ENCODE data around the gene MRPS2.
"Not testable (repeated sequence)": the region's sequence is repeated elsewhere in the genome, so short reads cannot be mapped to it uniquely, and the experiment has no call there.

The MRPS2 gene

GRCh38 chr9:135516132-135516860, 15.8 kb downstream of the MRPS2 start:
- no peak for DNase-seq

DNA sequence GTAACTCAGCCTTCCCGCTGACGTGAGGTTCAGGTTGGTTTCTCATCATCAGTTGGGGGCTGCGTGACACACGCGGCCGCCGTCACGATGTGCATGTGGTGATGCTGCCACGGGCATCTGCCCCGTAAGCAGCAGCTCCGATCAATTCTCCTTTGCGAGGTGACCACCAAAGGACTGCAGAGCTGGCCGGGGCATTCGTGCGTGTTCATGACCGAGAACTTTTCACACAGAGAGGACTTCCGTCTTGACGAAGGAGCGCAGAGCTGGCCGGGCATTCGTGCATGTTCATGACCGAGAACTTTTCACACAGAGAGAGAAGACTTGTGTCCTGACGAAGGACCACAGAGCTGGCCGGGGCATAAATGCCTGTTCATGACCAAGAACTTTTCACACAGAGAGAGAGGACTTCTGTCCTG, 16.9 kb downstream of the MRPS2 start:
- no peak for DNase-seq

DNA sequence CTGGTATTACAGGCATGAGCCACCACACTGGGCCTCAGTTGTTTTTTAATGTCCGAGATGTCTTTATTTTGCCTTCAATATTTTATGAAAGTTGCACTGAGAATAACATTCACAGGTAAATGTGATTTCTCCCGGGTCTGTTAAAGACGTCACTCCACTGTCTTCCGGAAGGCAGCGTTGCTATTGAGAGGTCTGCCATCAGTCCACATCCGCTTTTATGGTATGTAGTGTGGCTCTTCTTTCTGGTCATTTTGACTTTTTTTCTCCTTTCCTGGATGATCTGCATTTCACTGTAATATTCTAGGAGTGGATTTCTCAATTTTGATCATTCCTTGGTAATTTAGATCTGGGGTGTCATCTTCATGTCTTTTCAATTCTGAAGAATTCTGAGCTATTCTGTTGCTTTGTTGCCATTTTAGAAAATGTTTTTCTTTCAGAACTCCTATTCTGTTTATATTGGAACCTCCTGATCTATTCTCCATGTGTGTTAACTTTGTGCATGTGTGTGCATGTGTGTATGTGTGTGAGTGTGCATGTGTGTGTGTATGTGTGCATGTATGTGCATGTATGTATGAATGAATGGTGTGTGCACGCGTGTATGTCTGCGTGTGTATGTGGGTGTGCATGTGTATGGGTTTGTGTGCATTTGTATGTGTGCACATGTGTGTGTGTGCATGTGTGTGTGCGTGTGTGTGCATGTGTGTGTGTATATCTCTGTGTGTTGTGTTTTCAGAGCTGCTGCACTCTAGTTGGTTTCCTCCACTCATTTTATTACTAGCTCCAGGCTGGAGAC, 18.9 kb downstream of the MRPS2 start:
- no peak for DNase-seq

DNA sequence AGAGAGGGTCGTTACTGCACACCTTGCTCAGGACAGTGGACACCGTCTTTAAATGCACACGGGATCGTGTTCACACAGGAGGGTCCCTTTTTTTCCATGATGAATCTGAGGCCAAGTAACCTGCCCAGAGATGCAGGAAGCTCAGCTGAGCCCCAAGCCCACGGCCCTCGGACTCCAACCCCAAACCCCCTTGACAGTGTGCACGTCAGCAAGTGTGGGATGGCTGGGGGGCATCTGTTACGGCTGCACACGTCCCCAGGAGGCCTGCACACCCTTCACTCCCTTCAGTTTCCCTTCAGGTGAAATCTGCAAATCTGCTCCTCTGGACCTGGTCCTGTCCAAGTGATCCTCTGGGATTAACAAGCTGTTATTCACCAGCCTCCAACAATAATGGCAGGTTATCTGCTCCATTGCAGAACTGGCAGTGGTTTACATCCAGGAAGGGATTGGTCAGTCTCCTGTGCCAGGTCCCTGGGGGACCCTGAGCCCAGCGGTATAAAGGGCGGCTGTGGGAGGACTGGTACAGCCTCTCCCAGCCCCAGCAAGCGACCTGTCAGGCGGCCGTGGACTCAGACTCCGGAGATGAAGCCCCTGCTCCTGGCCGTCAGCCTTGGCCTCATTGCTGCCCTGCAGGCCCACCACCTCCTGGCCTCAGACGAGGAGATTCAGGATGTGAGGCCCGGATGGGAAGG, 20.6 kb downstream of the MRPS2 start, which contains the start of gene LCN1:
Gene LCN1 (plus strand): TSS at position 525 of the 692 bp plus-strand sequence. CDS start 58 bp downstream, at position 583.
- DNase-seq: no peak

- no peak for DNase-seq
These were observed 21.2 kb downstream of the MRPS2 start for GRCh38 chr9:135521608-135522095.

DNA sequence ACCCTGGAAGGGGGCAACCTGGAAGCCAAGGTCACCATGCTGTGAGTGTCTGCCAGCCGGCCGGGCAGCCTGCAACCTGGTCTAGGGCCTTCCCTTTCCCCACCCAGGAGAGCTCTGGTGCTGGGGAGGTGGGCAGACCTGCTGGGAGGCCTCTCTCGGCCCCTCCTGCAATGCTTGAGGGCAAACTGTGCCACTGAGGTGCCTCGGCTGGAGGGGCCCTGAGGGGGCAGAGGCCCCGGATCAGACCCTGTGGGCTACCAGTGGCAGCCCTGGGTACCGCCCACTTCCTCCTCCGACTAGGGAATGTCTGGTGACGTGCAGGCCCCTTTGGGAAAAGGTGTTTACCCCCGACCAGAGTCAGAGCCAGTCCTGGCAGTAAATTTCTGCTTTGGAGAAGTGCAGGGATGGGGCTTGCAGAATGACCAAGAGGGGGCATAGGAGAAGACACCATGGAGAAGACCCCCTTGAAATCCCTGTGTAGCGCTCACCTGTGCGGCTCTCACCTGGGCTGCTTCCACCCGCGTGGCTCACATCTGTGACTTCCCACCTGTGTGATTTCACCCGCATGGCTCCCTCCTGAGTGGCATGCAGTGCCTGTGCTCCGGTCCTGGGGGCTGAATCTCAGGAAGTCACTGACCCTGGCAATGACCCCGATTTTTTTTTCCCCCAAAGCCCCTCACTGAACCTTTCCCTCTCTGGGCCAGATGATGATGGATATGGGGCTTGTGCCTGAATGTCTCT, 21.8 kb downstream of the MRPS2 start:
- no peak for DNase-seq

DNA sequence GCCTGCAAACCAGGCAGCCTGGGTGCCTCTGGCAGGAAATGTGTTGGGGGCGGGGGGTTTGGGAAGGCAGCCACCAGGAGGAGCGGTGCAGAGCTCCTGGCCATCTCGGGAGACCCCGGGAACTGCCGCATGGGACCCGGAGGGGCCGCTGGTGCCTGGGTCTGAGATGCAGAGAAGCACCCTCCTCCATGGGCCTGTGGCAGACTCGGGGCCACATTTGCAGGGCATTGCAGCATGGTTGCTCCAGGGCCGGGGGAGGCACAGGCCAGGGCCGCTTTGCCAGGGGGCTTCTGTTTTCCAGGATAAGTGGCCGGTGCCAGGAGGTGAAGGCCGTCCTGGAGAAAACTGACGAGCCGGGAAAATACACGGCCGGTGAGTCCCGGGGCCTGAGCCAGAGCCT, 22.4 kb downstream of the MRPS2 start:
- no peak for DNase-seq

GRCh38 chr9:135523521-135524129, 23.1 kb downstream of the MRPS2 start:
- DNase-seq: no peak

DNA sequence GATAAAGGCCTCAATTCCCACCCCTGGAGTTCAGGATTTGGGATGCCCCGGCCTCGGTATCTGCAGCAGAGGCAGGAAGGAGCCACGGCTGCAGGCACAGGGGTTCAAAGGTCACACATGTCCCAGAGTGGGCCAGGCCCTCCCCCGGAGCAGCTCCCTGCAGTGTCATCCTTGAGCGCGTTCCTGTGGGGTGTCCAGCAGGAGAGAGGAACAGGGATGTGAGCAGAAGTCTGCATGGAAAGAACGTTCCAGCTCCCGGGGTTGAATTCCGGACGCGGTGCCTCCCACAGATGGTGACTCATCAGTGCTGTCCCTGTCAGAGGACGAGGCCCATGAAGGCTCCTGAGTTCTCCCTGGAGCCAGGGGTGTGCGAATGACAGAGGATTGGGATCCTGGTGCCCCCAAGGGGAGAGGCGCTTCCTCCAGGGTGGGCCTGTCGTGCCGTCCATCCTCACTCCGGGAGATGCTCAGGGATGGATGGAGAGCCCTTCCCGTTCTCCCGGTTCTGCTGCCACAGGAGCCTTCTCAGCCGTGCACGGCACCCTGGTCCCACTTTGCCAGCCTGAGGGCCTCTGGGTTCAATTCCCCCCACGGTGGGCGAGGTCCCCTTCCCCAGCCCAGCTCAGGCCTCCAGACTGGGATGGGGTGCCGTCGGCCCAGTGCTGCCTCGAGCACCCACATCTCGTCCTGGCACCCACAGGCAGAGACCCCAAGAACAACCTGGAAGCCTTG, 23.8 kb downstream of the MRPS2 start:
- no peak for DNase-seq

- no peak for DNase-seq
These were observed 25.0 kb downstream of the MRPS2 start for GRCh38 chr9:135525241-135526088.

DNA sequence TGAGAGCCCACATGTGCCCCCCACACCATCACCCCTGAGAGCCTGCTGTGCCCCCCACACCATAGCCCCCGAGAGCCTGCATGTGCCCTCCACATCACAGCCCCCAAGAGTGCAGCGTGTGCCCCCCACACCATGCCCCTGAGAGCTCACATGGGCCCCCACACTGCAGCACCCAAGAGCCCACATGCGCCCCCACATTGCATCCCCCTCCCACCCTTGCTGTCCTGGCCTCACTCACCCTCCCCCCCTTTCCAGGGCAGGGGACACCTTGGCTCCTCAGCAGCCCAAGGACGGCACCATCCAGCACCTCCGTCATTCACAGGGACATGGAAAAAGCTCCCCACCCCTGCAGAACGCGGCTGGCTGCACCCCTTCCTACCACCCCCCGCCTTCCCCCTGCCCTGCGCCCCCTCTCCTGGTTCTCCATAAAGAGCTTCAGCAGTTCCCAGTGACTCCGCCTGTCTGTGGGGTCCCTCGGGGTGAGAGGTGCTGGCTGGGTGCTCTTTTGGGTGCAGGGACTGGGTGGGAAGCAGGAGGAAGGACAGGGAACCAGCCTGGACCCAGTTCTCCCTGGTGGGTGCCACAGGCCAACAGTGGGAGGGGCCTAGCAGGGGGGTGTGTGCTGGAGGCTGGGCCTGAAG, 25.7 kb downstream of the MRPS2 start:
- DNase-seq: no peak

GRCh38 chr9:135526730-135527571, 26.5 kb downstream of the MRPS2 start:
- no peak for DNase-seq

DNA sequence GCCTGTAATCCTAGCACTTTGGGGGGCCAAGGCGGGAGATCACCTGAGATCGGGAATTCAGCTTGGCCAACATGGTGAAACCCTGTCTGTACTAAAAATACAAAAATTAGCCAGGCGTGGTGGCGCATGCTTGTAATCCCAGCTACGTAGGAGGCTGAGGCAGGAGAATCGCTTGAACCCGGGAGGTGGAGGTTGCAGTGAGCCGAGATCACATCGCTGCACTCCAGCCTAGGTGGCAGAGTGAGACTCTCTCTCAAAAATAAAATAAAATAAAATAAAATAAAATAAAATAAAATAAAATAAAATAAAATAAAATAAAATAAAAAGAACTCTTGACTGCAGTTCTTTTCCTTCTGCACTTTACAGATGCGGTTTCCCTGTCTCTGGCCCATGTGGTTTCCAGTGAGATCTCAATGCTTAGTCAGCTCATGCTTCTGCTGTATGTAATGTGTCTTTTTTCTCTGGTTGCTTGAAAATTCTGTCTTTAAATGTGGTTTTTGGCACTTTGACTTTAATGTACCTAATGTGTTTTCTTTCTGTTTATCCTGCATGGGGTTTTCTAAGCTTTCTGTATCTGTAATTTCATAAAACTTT, 28.5 kb downstream of the MRPS2 start:
- not testable (repeated sequence) for DNase-seq

- no peak for DNase-seq
These were observed 29.7 kb downstream of the MRPS2 start for GRCh38 chr9:135530146-135530545.

- DNase-seq: no peak
These were observed 30.6 kb downstream of the MRPS2 start for GRCh38 chr9:135531096-135531495.

DNA sequence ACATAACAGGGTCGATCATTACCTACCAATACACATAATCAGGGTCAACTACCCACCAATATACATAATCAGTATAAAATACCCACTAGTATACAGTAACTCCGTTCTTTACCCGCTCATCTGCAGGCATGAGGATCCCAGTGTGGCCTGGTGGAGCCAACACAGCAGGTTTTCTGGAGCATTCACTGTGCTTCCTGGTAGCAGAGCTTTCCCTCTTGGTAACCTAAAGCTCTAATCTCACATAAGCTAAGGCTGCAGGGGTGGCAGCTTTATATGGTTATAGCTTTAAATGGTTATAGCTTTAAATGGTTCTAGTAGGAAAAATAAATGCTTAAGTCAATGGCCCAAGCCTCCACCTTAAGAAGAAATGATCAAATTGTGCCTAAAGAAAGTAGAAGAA, 32.6 kb downstream of the MRPS2 start:
- no peak for DNase-seq

GRCh38 chr9:135533674-135534073, 33.2 kb downstream of the MRPS2 start:
- no peak for DNase-seq

- DNase-seq: not testable (repeated sequence)
These were observed 33.8 kb downstream of the MRPS2 start for GRCh38 chr9:135534192-135534711.

All from activated T-cell treated with anti-CD3 and anti-CD28 coated beads for 4 hours (primary cell).